Cardiac muscle cell (in vitro differentiated cells and primary cell): ENCODE results near the gene CHKB. TPM values are rescaled to one million over a fixed set of nuclear protein-coding genes. Genes with fewer than 3 reads are reported as not detected.
A peak's percentile ranks its signal among the peaks of the same experiment; 100 is the strongest.
"Not testable (repeated sequence)": the region's sequence is repeated elsewhere in the genome, so short reads cannot be mapped to it uniquely, and the experiment has no call there.

Source experiments
- DNase-seq, 2 donors: peaks; one replicate each; pipeline versions ENCODE4 v3.0.0 to v3.0.0-alpha.2; 2010 to 2017; ENCODE audit warnings: low read depth in 1 of 2, low spot score in 1 of 2
- H3K27ac ChIP-seq: fragments of 200-600 bp; sonication (generic); 2 replicates; pipeline ENCODE4 v1.5.1; 2016
- H3K27me3 ChIP-seq: fragments of 200-600 bp; sonication (generic); 2 replicates; pipeline ENCODE4 v1.6.0; 2016; ENCODE audit warnings: control low read depth
- H3K36me3 ChIP-seq: fragments of 200-600 bp; sonication (generic); 2 replicates; pipeline ENCODE4 v1.5.1; 2016; ENCODE audit warnings: control low read depth
- H3K4me1 ChIP-seq: fragments of 200-600 bp; sonication (generic); 2 replicates; pipeline ENCODE4 v1.8.1; 2017; ENCODE audit warnings: low read depth, mild to moderate bottlenecking, mixed run types
- H3K4me3 ChIP-seq: fragments of 200-600 bp; sonication (generic); 2 replicates; pipeline ENCODE4 v1.5.1; 2016; ENCODE audit warnings: mild to moderate bottlenecking
- H3K9me3 ChIP-seq: fragments of 200-600 bp; sonication (generic); 2 replicates; pipeline ENCODE4 v1.5.1; 2017; ENCODE audit warnings: low read depth, mild to moderate bottlenecking, control low read depth
- CTCF ChIP-seq: IDR thresholded peaks from 2 replicates; pipeline ENCODE4 v1.5.1; 2012; ENCODE audit warnings: low read depth, mild to moderate bottlenecking, low read length
- polyA plus RNA-seq: library from polyadenylated mRNA; unstranded; fragments of >200 nt; fragmentation: Nextera tagmentation; extraction: Ambion mirVana; gene quantifications from 2 replicates; pipeline ENCODE4 v1.2.1, GENCODE V29; 2016
- total RNA-seq: library from RNA; depleted of rRNA; stranded (reverse); fragments of >200 nt; gene quantifications from 2 replicates; pipeline ENCODE4 v1.2.3, GENCODE V29; 2016

CHKB gene
- total and polyA plus RNA-seq, 2 experiments from 2014 or later = 73.4 to 100 TPM

DNA sequence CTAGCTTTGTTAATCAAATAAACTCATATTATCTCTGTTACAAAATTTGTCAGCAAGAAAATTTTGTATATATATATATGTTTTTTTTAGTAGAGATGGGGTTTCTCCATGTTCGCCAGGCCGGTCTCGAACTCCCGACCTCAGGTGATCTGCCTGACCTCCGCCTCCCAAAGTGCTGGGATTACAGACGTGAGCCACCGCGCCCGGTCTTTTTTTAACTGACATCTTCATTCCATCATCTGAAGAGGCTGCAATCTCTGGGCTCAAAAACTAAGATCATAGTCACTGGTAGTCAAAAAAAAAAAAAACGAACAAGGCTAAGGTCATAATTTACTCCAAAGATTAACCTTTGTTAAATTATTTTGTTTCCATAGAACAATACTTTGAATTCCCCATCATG is 42.3 kb downstream of the CHKB start:
- H3K27me3 ChIP-seq = peaks cover 7% of the 10 kb centered on the region
- H3K36me3 ChIP-seq = no peaks in the 10 kb centered on the region
- peaks cover 6% of the 10 kb centered on the region for H3K4me1 ChIP-seq
- DNase-seq = no peak
- no peak for TF ChIP-seq CTCF
- H3K4me3 ChIP-seq = no peak overlapping the region
- no peaks in the 10 kb centered on the region for H3K9me3 ChIP-seq
- H3K27ac ChIP-seq = no peak overlapping the region

DNA sequence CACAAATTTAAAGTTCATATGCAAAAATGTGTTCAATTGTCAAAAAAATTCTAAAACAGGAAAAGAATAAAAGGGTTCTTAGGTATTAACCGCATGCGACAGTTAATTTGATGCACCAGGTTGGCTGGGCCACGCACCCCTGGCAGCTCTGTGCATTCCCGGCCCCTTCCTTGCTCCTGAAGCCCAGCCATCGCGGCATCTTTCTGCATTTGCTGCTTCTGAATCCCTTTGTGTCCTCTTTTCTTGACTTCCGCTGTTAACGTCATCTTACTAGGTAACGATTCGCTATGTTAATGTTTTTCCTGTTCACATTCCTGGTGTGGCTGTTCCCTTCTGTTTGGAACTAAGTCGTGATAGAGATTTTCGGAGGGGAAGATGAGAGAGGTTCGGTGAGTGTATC is 44.9 kb downstream of the CHKB start:
- no peak for DNase-seq
- Histone ChIP-seq H3K27me3 (no peaks in the 10 kb centered on the region), H3K4me1 (peaks cover 17% of the 10 kb centered on the region), H3K9me3 (no peaks in the 10 kb centered on the region), H3K4me3 (no peak overlapping the region), H3K27ac (no peak overlapping the region), H3K36me3 (no peaks in the 10 kb centered on the region)
- TF ChIP-seq CTCF = no peak

GRCh38 chr22:50536226-50536625 is 46.4 kb downstream of the CHKB start:
- peaks cover 21% of the 10 kb centered on the region for H3K4me1 ChIP-seq
- H3K4me3 ChIP-seq = no peak overlapping the region
- no peaks in the 10 kb centered on the region for H3K36me3 ChIP-seq
- H3K27ac ChIP-seq = no peak overlapping the region
- no peaks in the 10 kb centered on the region for H3K9me3 ChIP-seq
- H3K27me3 ChIP-seq = peaks cover 8% of the 10 kb centered on the region
- no peak for DNase-seq
- TF ChIP-seq CTCF = no peak

DNA sequence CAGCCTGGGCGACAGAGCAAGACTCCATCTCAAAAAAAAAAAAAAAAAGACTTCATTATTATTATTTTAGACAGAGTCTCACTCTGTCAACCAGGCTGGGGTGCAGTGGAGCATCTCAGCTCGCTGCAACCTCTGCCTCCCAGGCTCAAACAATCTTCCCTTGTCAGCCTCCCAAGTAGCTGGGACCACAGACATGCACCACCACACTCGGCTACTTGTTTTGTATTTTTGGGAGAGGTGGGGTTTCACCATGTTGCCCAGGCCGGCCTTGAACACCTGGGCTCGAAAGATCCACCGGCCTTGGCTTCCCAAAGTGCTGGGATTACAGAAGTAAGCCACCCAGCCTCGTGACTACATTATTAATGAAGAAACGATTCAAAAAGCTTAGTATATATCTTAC is 47.5 kb downstream of the CHKB start:
- peaks cover 19% of the 10 kb centered on the region for H3K27me3 ChIP-seq
- H3K4me3 ChIP-seq = no peak overlapping the region
- H3K36me3 ChIP-seq = no peaks in the 10 kb centered on the region
- peaks cover 21% of the 10 kb centered on the region for H3K4me1 ChIP-seq
- no peak for TF ChIP-seq CTCF
- H3K27ac ChIP-seq = no peak overlapping the region
- no peak for DNase-seq
- H3K9me3 ChIP-seq = no peaks in the 10 kb centered on the region

- H3K36me3 ChIP-seq, H3K9me3 ChIP-seq, H3K4me3 ChIP-seq: not testable (repeated sequence)
- DNase-seq = peak in 1 of 2 donors; percentile 87
- H3K4me1 ChIP-seq = peaks cover 18% of the 10 kb centered on the region
- H3K27me3 ChIP-seq = peaks cover 27% of the 10 kb centered on the region
- peak overlapping the region; percentile 87 for H3K27ac ChIP-seq
Observed at GRCh38 chr22:50533856-50534711, 48.6 kb downstream of the CHKB start.
